ENCODE data around the gene RFNG.
A peak's percentile ranks its signal among the peaks of the same experiment; 100 is the strongest.

The RFNG gene

DNA sequence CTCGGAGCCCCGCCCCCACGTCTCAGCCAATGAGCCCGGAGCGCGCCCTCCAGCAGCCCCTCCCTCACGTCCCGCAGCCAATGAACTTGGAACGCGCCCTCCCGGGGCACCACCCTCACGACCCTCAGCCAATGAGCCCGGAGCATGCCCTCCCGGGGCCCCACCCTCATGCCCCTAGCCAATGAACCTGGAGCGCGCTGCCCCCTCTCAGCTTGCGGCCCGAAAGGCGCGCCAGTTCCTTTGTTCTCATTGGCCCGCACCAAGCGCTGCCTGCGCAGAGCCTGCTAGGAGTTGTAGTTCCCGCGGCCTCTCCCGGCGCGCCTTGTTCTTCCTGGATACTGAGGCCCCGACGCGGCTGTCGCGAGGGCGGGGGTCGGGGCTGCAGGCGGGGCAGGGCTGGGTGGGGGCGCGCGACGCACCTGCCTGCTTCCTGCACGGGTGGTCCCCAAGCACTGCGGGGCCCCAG, 28.6 kb downstream of the RFNG start, which contains the start of gene LRRC45:
Gene LRRC45, plus strand, starts transcription at position 325 of the 466 bp plus-strand sequence. CDS start 339 bp downstream, outside the sequence.
- H3K9me3 ChIP-seq (ENCODE audit: insufficient read depth, low read depth, low read length): peaks cover 5% of the 10 kb centered on the region
- H3K4me1 ChIP-seq (ENCODE audit: control insufficient read depth in 1 of 2, insufficient read depth in 2 of 2, low read length in 2 of 2): peaks cover 18 to 19% of the 10 kb centered on the region in 2 experiments
- H2AFZ ChIP-seq (ENCODE audit: insufficient read depth, low read length, poor library complexity): peak within 1 kb of the TSS; percentile 81
- peak within 1 kb of the TSS; percentile 95 for H3K4me2 ChIP-seq (ENCODE audit: low read length)
- H3K36me3 ChIP-seq (ENCODE audit: control insufficient read depth in 1 of 2, insufficient read depth in 2 of 2, low read length in 2 of 2): peaks cover 10 to 17% of the 10 kb centered on the region in 2 experiments
- peak within 1 kb of the TSS; percentile 11 for H2AK5ac ChIP-seq (ENCODE audit: low read length)
- peak within 1 kb of the TSS; percentile 79 for H3K18ac ChIP-seq (ENCODE audit: low read length)
- H3K4ac ChIP-seq (ENCODE audit: low read depth, low read length): peak within 1 kb of the TSS; percentile 66
- H3K27ac ChIP-seq (ENCODE audit: low read depth, low read length): peak within 1 kb of the TSS; percentile 1
- peaks cover 8% of the 10 kb centered on the region for H3K79me2 ChIP-seq (ENCODE audit: control insufficient read depth, insufficient read depth, low read length, poor library complexity)
- H3K79me1 ChIP-seq (ENCODE audit: low read length): peaks cover 6% of the 10 kb centered on the region
- H4K91ac ChIP-seq (ENCODE audit: low read depth, low read length): peak within 1 kb of the TSS; percentile 36
- H3K14ac ChIP-seq (ENCODE audit: low read length): peak within 1 kb of the TSS; percentile 76
- WGBS (ENCODE audit: extremely low coverage, insufficient coverage, insufficient read length): no CpG with 5 or more reads among the region's 42 CpGs
- no peaks in the 10 kb centered on the region for H3K27me3 ChIP-seq (ENCODE audit: insufficient read depth, low read length)
- H3K9ac ChIP-seq (ENCODE audit: low read length): peak within 1 kb of the TSS; percentile 75
- peak within 1 kb of the TSS; percentile 43 for H4K12ac ChIP-seq (ENCODE audit: low read depth, low read length)
- H3K23ac ChIP-seq (ENCODE audit: low read length): no peak within 1 kb of the TSS
- H2BK12ac ChIP-seq (ENCODE audit: low read length): no peak within 1 kb of the TSS
- H3K4me3 ChIP-seq (ENCODE audit: low read depth, low read length): peak within 1 kb of the TSS; percentile 89
- DNase-seq: peak in 1 of 2 donors; percentile 99
- peak within 1 kb of the TSS; percentile 80 for H4K8ac ChIP-seq (ENCODE audit: low read depth, low read length)
- peak within 1 kb of the TSS; percentile 77 for H2BK120ac ChIP-seq (ENCODE audit: insufficient read depth, low read length, poor library complexity)
- H2BK5ac ChIP-seq (ENCODE audit: low read depth, low read length, poor library complexity): peak within 1 kb of the TSS; percentile 0

DNA sequence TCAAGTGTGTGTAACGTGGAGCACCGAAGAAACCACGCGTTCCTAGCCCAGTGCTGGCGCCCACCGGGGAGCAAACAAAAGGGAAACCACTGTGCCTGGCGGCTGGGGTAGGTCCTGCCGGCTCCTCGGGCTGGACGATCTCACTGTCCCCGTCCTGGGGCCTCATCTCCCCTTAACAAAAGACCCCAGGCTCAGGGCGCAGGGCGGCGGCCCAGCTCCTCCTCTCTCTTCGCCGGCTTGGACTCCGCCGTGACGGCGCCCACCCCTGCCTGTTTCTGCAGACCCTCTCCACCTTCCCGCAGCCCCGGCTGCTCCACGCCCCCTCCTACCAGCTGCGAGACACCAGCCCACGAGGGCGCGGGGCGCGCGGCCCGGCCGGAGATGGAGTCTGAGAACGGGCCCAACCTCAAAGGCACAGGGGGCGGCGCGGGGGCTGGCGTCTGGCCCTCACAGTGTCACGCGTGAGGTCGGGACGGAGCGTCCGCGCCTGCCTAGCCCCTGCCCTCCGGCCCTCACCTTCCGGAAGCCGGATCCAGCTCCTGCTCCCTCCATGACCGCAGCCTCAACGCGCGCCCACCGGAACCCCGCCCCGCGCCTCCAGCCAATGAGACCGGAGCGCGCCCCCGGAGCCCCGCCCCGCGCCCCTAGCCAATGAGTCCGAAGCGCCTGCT, 29.2 kb downstream of the RFNG start, which contains the start of gene CENPX:
Gene CENPX, minus strand, starts transcription at position 569 of the 671 bp plus-strand sequence. Its CDS starts 17 bp downstream, at position 552.
- WGBS (ENCODE audit: extremely low coverage, insufficient coverage, insufficient read length): no CpG with 5 or more reads among the region's 64 CpGs
- Histone ChIP-seq H3K79me2 (ENCODE audit: control insufficient read depth, insufficient read depth, low read length, poor library complexity) (peaks cover 8% of the 10 kb centered on the region), H3K36me3 (ENCODE audit: control insufficient read depth in 1 of 2, insufficient read depth in 2 of 2, low read length in 2 of 2) (peaks cover 14 to 18% of the 10 kb centered on the region in 2 experiments), H3K27me3 (ENCODE audit: insufficient read depth, low read length) (no peaks in the 10 kb centered on the region), H3K4me2 (ENCODE audit: low read length) (peak within 1 kb of the TSS; percentile 95), H4K8ac (ENCODE audit: low read depth, low read length) (peak within 1 kb of the TSS; percentile 80), H2BK12ac (ENCODE audit: low read length) (no peak within 1 kb of the TSS), H3K14ac (ENCODE audit: low read length) (peak within 1 kb of the TSS; percentile 76), H2BK5ac (ENCODE audit: low read depth, low read length, poor library complexity) (peak within 1 kb of the TSS; percentile 0), H2BK120ac (ENCODE audit: insufficient read depth, low read length, poor library complexity) (peak within 1 kb of the TSS; percentile 77), H4K91ac (ENCODE audit: low read depth, low read length) (peak within 1 kb of the TSS; percentile 36), H3K9me3 (ENCODE audit: insufficient read depth, low read depth, low read length) (peaks cover 5% of the 10 kb centered on the region), H2AFZ (ENCODE audit: insufficient read depth, low read length, poor library complexity) (peak within 1 kb of the TSS; percentile 81), H3K4me1 (ENCODE audit: control insufficient read depth in 1 of 2, insufficient read depth in 2 of 2, low read length in 2 of 2) (peaks cover 18 to 19% of the 10 kb centered on the region in 2 experiments), H3K4me3 (ENCODE audit: low read depth, low read length) (peak within 1 kb of the TSS; percentile 89), H3K79me1 (ENCODE audit: low read length) (peaks cover 6% of the 10 kb centered on the region), H3K23ac (ENCODE audit: low read length) (no peak within 1 kb of the TSS), H3K9ac (ENCODE audit: low read length) (peak within 1 kb of the TSS; percentile 75), H3K27ac (ENCODE audit: low read depth, low read length) (peak within 1 kb of the TSS; percentile 1), H4K12ac (ENCODE audit: low read depth, low read length) (peak within 1 kb of the TSS; percentile 43), H3K4ac (ENCODE audit: low read depth, low read length) (peak within 1 kb of the TSS; percentile 66), H2AK5ac (ENCODE audit: low read length) (peak within 1 kb of the TSS; percentile 6), H3K18ac (ENCODE audit: low read length) (peak within 1 kb of the TSS; percentile 79)
- DNase-seq: peak in 1 of 2 donors; percentile 99

DNA sequence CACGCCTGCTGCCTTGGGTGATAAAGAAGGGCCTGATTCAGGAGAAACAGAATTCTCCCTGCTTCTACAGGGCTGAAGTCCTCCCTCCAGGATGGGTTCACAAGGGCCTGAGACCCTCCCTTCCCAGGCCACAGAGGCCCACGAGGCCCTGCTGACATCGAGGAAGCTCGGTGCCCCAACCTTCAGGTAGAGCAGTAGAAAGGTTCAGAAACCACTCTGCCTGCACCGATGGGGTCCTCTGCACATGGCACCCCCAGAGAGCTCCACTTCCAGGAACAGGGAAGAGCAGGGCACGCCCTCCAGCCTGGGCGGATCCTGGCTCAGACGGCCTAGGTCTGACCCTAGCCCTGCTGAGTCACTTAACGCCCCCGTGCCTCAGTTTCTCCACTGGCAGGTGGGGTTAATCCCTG, 29.7 kb downstream of the RFNG start:
- H3K79me2 ChIP-seq (ENCODE audit: control insufficient read depth, insufficient read depth, low read length, poor library complexity): peaks cover 8% of the 10 kb centered on the region
- no peak overlapping the region for H2BK120ac ChIP-seq (ENCODE audit: insufficient read depth, low read length, poor library complexity)
- peak overlapping the region; percentile 26 for H4K12ac ChIP-seq (ENCODE audit: low read depth, low read length)
- no peak overlapping the region for H3K27ac ChIP-seq (ENCODE audit: low read depth, low read length)
- peaks cover 14 to 18% of the 10 kb centered on the region in 2 experiments for H3K36me3 ChIP-seq (ENCODE audit: control insufficient read depth in 1 of 2, insufficient read depth in 2 of 2, low read length in 2 of 2)
- H2AFZ ChIP-seq (ENCODE audit: insufficient read depth, low read length, poor library complexity): peak overlapping the region; percentile 57
- H4K91ac ChIP-seq (ENCODE audit: low read depth, low read length): peak overlapping the region; percentile 30
- H3K9me3 ChIP-seq (ENCODE audit: insufficient read depth, low read depth, low read length): peaks cover 4% of the 10 kb centered on the region
- no peaks in the 10 kb centered on the region for H3K27me3 ChIP-seq (ENCODE audit: insufficient read depth, low read length)
- peak overlapping the region; percentile 80 for H4K8ac ChIP-seq (ENCODE audit: low read depth, low read length)
- H3K4me2 ChIP-seq (ENCODE audit: low read length): peak overlapping the region; percentile 89
- H2BK5ac ChIP-seq (ENCODE audit: low read depth, low read length, poor library complexity): no peak overlapping the region
- peak overlapping the region; percentile 6 for H2AK5ac ChIP-seq (ENCODE audit: low read length)
- peak overlapping the region; percentile 89 for H3K4me3 ChIP-seq (ENCODE audit: low read depth, low read length)
- peak overlapping the region; percentile 79 for H3K18ac ChIP-seq (ENCODE audit: low read length)
- peak overlapping the region; percentile 66 for H3K4ac ChIP-seq (ENCODE audit: low read depth, low read length)
- H3K9ac ChIP-seq (ENCODE audit: low read length): peak overlapping the region; percentile 75
- no CpG with 5 or more reads among the region's 10 CpGs for WGBS (ENCODE audit: extremely low coverage, insufficient coverage, insufficient read length)
- DNase-seq: no peak
- peaks cover 6% of the 10 kb centered on the region for H3K79me1 ChIP-seq (ENCODE audit: low read length)
- peaks cover 18 to 19% of the 10 kb centered on the region in 2 experiments for H3K4me1 ChIP-seq (ENCODE audit: control insufficient read depth in 1 of 2, insufficient read depth in 2 of 2, low read length in 2 of 2)
- H2BK12ac ChIP-seq (ENCODE audit: low read length): no peak overlapping the region
- peak overlapping the region; percentile 76 for H3K14ac ChIP-seq (ENCODE audit: low read length)
- H3K23ac ChIP-seq (ENCODE audit: low read length): no peak overlapping the region

DNA sequence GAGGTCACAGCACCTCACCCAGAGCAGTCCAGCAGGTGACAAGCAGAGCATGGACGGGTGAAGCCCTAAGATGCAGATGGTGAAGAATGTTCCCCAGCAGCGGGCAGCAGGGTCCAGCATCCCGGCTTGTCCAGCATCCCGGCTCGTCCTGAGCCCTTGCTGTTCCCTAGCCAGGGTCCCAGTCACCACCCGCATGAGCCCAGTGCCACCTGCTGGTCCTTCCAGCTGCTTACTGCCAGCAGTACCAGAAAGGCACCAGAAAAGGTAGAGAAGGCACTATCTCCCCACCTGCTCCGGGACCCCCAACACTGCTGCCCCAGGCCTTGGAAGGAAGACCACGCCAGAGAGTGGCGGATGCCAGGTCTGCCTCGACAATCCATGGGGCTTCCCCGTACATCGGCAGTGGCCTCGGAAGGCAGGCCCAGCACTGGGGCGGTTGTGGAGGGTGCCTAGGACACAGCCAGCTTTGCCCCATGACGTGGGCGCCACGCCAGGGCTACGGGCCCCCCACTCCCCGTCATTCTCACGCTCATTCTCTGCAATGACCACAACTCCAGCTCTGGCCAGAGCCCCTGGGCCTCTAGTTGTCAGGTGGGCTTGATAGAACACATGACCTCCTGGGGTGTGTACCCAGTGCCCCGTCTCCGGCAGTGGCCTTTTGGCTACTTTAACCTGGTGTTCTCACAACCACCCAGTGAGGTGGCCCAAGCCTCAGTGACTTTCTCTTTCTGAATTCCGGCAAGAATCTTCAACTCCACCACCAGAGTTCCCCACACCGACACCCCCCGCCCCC, 30.3 kb downstream of the RFNG start:
- Histone ChIP-seq H2AFZ (ENCODE audit: insufficient read depth, low read length, poor library complexity) (no peak overlapping the region), H2AK5ac (ENCODE audit: low read length) (no peak overlapping the region), H3K4me3 (ENCODE audit: low read depth, low read length) (no peak overlapping the region), H3K4ac (ENCODE audit: low read depth, low read length) (no peak overlapping the region), H4K91ac (ENCODE audit: low read depth, low read length) (no peak overlapping the region), H3K36me3 (ENCODE audit: control insufficient read depth in 1 of 2, insufficient read depth in 2 of 2, low read length in 2 of 2) (peaks cover 14 to 18% of the 10 kb centered on the region in 2 experiments), H3K79me1 (ENCODE audit: low read length) (peaks cover 6% of the 10 kb centered on the region), H3K9me3 (ENCODE audit: insufficient read depth, low read depth, low read length) (peaks cover 3% of the 10 kb centered on the region), H3K4me2 (ENCODE audit: low read length) (peak overlapping the region; percentile 89), H3K23ac (ENCODE audit: low read length) (no peak overlapping the region), H2BK12ac (ENCODE audit: low read length) (no peak overlapping the region), H2BK120ac (ENCODE audit: insufficient read depth, low read length, poor library complexity) (no peak overlapping the region), H3K9ac (ENCODE audit: low read length) (no peak overlapping the region), H3K27ac (ENCODE audit: low read depth, low read length) (no peak overlapping the region), H3K14ac (ENCODE audit: low read length) (no peak overlapping the region), H3K18ac (ENCODE audit: low read length) (no peak overlapping the region), H4K12ac (ENCODE audit: low read depth, low read length) (no peak overlapping the region), H3K79me2 (ENCODE audit: control insufficient read depth, insufficient read depth, low read length, poor library complexity) (peaks cover 8% of the 10 kb centered on the region), H4K8ac (ENCODE audit: low read depth, low read length) (no peak overlapping the region), H3K4me1 (ENCODE audit: control insufficient read depth in 1 of 2, insufficient read depth in 2 of 2, low read length in 2 of 2) (peaks cover 18 to 19% of the 10 kb centered on the region in 2 experiments), H3K27me3 (ENCODE audit: insufficient read depth, low read length) (no peaks in the 10 kb centered on the region), H2BK5ac (ENCODE audit: low read depth, low read length, poor library complexity) (no peak overlapping the region)
- WGBS (ENCODE audit: extremely low coverage, insufficient coverage, insufficient read length): no CpG with 5 or more reads among the region's 25 CpGs
- peak; percentile 93 to 94 for DNase-seq

Measured in trophoblast cell (in vitro differentiated cells and primary cell).